ENCODE data around the gene ACSF3.
"Not testable (repeated sequence)": the region's sequence is repeated elsewhere in the genome, so short reads cannot be mapped to it uniquely, and the experiment has no call there.

The ACSF3 gene

GRCh38 chr16:89055894-89056555, 37.6 kb upstream of the ACSF3 start:
- DNase-seq (ENCODE audit: low read depth) = no peak

- DNase-seq (ENCODE audit: low read depth) = no peak
Measured at GRCh38 chr16:89056592-89056991, 37.1 kb upstream of the ACSF3 start.

GRCh38 chr16:89057738-89058137, 35.9 kb upstream of the ACSF3 start:
- DNase-seq (ENCODE audit: low read depth) = no peak

DNA sequence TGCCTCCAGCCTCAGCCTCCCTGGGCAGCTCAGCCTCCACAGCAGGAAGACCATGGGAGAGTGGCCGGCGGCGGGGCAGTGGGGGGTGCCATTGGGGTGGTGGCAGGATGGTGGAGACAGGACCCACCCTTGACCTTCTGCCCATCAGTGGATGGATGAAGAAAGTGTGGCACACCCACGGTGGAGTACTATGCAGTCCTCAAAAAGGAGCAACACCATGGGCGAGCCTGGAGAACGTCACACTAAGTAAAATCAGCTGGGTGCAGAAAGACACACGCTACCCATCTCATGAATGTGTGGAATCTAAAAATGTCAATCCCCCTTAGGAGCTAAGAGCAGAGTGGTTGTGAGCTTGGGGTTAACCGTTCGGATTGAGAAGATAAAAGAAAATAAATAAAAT, 34.8 kb upstream of the ACSF3 start:
- DNase-seq (ENCODE audit: low read depth) = no peak

- DNase-seq (ENCODE audit: low read depth) = no peak
Measured at GRCh38 chr16:89060207-89060794, 33.4 kb upstream of the ACSF3 start.

- DNase-seq (ENCODE audit: low read depth) = no peak
Measured at GRCh38 chr16:89061086-89061485, 32.6 kb upstream of the ACSF3 start.

- no peak for DNase-seq (ENCODE audit: low read depth)
Measured at GRCh38 chr16:89061590-89062380, 31.9 kb upstream of the ACSF3 start.

DNA sequence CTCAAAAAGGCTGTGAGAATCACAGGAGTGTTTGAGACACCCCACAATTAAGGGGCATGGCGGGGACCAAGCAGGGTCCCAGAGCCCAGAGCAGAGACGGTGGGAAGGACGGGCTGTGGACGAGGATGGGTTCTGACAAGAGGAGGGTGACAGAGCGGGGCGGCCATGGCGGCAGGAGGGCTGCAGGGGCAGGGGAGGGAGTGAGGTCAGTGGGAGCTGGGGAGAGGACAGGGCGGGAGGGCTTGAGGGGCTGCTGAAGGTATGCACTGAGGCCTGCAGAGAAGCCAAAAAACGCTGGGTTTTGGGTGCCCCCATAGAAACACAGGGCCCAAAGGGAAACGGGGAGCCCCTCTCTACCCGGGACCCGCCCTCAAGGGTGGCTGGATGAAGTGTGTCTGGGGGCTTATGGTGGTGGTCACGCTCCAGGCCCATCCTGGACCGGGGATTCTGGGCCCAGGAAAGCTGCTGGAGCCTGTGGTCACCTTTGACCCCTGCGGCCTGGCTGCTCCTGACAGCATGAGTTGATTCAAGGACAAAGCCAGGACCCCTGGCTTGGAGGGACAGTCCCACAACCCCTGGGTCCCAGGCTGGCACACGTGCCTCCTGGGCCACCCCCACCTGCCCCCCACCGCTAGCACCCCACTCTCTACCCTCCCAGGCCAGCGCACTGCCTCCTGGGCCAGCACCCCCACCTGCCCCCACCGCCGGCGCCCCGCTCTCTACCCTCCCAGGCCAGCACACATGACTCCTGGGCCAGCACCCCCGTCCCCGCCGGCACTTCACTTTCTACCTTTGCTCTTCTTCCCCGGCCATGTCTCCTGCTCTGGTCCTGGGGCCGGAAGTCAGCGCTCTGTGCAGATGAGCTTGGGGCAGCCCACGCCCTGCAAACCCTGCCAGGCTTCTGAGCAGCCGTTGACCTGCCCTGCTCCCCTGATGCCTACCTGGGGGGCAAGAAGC, 31.0 kb upstream of the ACSF3 start:
- DNase-seq (ENCODE audit: low read depth) = no peak

DNA sequence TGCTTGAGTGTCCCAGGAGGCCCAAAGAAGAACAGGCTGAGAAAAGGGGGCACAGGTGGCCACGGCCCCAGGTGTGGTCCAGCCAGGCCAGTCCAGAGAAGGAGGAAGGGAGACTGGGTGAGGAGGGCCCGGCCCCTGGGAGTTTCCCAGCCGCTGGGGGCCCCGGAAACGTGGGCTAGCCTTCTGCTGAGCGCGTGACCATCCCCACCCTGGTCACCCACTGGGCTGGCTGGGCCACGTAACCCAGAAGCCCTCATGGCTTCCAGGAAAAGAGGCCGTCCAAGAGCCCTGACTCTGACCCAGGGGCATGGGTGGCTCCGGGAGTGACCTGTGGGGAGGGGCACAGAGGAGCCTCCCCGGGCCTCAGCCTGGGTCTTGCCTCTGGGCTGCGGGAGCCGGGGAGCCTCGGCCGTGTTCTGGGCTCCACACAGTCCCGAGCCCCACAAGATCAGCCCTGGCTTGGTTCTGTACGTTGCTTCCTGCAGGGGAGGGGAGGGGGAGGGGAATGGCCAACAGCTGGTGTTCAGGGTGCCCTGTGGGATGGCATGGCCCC, 29.8 kb upstream of the ACSF3 start:
- DNase-seq (ENCODE audit: low read depth) = no peak

- no peak for DNase-seq (ENCODE audit: low read depth)
Measured at GRCh38 chr16:89064606-89065457, 28.8 kb upstream of the ACSF3 start.

GRCh38 chr16:89065458-89065822, 28.2 kb upstream of the ACSF3 start:
- no peak for DNase-seq (ENCODE audit: low read depth)

DNA sequence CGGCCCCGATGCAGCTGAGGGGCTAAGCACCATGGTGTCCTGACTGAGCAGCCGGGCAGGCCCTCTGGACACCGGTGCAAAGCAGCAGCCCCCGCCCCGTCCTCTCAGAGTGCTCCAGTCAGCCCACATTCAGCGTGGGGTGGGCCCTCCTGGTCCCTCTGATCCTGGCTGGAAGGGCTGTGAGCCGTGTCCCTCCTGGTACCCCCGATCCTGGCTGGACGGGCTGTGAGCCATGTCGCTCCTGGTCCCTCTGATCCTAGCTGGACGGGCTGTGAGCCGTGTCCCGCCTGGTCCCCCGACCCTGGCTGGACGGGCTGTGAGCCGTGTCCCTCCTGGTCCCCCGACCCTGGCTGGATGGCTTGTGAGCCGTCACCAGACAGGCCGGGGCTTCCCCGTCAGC, 26.9 kb upstream of the ACSF3 start:
- no peak for DNase-seq (ENCODE audit: low read depth)

DNA sequence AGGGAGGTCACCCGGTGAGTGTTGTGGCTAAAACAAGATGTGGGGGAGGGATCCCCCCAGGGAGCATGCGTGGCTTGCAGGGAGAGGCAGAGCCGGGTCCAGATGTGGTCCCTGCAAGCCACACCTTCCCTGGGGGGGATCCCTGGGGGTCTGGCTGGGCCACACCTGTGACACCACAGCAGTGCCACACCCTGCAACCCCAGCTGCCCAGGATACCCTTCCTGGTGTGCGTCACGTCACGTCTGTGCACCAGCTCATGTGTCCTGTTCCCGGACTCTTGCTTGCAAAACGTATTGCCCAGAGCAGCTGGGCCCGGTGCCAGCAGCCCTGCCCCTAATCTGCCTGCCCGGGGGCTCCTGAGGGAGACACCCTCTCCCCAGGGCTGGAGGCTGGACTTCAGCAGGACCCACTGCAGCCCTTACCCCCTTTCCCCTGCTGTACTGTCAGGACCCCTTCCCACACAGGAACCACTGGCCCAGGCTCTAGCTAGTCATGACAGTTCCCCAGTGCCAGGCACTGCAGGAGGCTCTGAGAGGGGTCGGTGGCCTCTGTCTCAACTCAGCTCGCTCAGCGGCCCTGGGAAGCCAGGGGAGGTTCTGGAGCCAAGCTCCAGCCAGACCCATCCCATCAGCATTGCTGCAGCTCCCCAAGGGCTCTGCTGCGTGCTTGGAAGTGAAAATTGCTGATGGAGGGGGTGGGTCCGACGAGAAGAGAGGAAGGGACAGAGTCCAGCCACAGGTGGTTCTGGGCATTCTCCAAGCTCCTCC, 25.8 kb upstream of the ACSF3 start:
- DNase-seq (ENCODE audit: low read depth) = no peak

GRCh38 chr16:89068814-89069616, 24.6 kb upstream of the ACSF3 start:
- DNase-seq (ENCODE audit: low read depth) = not testable (repeated sequence)

DNA sequence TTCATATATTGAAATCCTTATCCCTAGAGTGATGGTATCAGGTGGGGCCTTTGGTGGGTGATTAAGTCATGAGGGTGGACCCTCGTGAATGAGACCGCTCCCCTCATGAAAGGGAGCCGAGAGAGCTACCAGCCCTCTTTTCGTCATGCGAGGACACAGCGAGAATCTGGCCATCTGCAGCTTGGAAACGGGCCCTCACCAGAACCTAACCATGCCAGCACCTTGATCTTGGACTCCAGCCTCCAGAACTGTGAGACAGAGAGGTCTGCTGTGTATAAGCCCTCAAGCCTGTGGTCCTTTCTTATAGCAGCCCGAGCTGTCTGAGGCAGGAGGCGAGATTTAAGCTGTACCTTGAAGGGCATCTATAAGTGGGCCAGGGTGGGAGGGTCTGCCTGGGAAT, 23.7 kb upstream of the ACSF3 start:
- no peak for DNase-seq (ENCODE audit: low read depth)

DNA sequence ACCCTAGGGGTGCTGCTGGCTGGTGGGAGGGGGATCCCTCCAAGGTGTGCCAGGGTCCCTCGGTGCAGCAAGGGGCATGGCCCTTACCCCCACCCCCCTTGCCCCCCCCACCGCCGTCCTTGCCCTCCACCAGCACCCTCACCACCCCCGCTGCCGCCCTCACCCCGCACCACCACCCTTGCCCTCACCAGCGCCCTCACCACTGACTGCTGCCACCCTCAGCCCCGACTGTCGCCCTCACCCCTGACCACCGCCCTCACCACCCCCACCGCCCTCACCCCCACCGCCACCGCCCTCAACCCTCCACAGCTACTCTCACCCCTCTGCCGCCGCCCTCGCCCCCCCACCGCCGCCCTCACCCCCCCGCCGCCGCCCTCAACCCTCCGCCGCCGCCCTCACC, 23.1 kb upstream of the ACSF3 start:
- DNase-seq (ENCODE audit: low read depth) = no peak

DNA sequence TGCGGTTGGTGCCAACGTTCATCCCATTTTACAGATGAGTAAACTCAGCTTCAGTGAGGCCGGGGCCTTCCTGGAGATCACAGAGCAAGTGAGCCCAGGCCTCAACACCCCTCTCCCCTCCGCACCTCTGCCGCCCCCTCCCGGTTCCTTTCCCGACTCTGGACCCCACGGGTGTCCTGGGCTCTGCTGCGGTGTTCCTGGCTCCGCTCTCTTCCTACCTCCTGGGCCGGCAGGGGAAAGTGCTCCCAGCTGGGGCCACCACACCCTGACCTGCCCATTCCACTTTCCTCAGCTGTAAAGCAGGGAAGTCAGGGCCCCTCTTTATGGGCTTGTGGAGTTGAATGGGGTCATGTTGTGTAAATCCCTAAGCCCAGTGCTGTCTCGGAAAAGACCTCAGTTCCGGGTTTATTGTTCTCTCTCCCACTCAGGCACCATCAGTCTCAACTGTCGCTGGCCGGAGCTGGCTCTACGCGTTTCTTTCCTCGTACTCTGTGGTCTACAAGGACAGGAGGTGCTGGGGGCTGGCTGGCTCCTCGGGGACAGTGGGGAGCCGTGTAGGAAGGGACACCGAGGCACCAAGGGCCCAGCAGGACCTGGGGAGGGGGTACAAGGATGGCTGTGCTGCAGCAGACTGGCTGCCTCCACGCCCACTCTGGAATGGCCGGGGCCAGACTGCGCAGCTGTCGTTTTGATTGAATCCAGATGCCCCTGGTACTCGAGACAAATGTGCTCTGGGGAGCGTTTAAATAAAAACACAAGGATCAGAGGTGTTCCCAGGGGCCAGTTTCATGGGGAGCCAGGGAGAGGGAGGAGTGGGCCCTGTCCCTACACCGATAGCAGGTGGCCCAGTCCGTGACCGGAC, 21.7 kb upstream of the ACSF3 start:
- DNase-seq (ENCODE audit: low read depth) = no peak

DNA sequence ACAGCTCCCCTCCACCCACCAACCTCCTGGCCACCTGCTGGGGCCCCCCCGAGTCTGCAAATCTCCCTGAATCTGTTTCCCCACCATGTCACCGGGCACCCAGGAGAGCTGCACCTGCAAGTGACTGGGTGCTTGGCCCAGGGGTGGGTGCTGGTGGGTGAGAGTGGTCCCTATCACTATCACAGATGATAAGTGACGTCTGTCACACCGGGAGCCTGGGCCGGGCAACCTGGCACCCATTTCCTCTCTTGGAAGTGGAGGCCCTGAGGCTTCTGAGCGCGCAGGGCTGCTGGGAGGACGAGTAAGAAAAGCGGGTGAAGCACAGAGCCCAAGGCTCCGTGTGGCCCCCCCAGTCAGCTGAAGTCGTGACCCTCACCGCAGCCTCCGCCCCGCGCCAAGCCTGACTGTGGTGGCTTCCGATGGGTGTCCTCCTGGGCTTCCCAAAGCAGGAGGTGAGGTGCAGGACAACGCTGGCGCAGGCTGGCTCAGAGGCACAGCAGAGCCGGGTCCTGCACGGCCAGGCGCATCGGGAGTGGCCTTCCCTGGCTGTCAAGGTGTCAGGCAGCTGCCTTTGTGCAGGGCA, 21.0 kb upstream of the ACSF3 start:
- no peak for DNase-seq (ENCODE audit: low read depth)
